Left forelimb (tissue), 1 donor: ENCODE data around the gene CBX8.

Source experiments
- DNase-seq: peaks from one replicate; pipeline ENCODE4 v3.0.0-alpha.2; 2018; ENCODE audit warnings: low spot score

The CBX8 gene

GRCh38 chr17:79835470-79835899 is 38.6 kb upstream of the CBX8 start:
- DNase-seq = no peak

GRCh38 chr17:79834565-79835469 is 37.9 kb upstream of the CBX8 start:
- DNase-seq = no peak

- no peak for DNase-seq
Observed at GRCh38 chr17:79833744-79834564, 37.1 kb upstream of the CBX8 start.

GRCh38 chr17:79833110-79833450 is 36.2 kb upstream of the CBX8 start:
- DNase-seq = no peak

GRCh38 chr17:79832218-79833109 is 35.6 kb upstream of the CBX8 start:
- no peak for DNase-seq

GRCh38 chr17:79831265-79832217 is 34.7 kb upstream of the CBX8 start:
- DNase-seq = no peak

- no peak for DNase-seq
Observed at GRCh38 chr17:79830763-79831264, 33.9 kb upstream of the CBX8 start.

- no peak for DNase-seq
Observed at GRCh38 chr17:79830303-79830702, 33.4 kb upstream of the CBX8 start.

GRCh38 chr17:79829457-79829856 is 32.6 kb upstream of the CBX8 start:
- DNase-seq = no peak

GRCh38 chr17:79829004-79829403 is 32.1 kb upstream of the CBX8 start:
- DNase-seq = no peak

- no peak for DNase-seq
Observed at GRCh38 chr17:79826841-79827578, 30.1 kb upstream of the CBX8 start.

- no peak for DNase-seq
Observed at GRCh38 chr17:79826204-79826680, 29.4 kb upstream of the CBX8 start.

- DNase-seq = no peak
Observed at GRCh38 chr17:79825580-79825921, 28.7 kb upstream of the CBX8 start.

- no peak for DNase-seq
Observed at GRCh38 chr17:79824893-79825579, 28.2 kb upstream of the CBX8 start.

GRCh38 chr17:79824234-79824633 is 27.4 kb upstream of the CBX8 start:
- no peak for DNase-seq

- no peak for DNase-seq
Observed at GRCh38 chr17:79822583-79823124, 25.8 kb upstream of the CBX8 start.

- no peak for DNase-seq
Observed at GRCh38 chr17:79821331-79822095, 24.6 kb upstream of the CBX8 start.

- no peak for DNase-seq
Observed at GRCh38 chr17:79820959-79821330, 24.1 kb upstream of the CBX8 start.
